Osteocyte (in vitro differentiated cells): ENCODE results near the gene FANCC. TPM values are rescaled to one million over a fixed set of nuclear protein-coding genes. Genes with fewer than 3 reads are reported as not detected.

Experiments
- DNase-seq: peaks from one replicate; pipeline ENCODE4 v3.0.0; 2021; ENCODE audit warnings: mixed read lengths; ENCODE audit not compliant: unreplicated experiment; ENCODE audit errors: extremely low spot score
- H3K27ac Mint-ChIP-seq: one replicate; pipeline ENCODE4 v1.8.0; 2021; ENCODE audit warnings: mild to moderate bottlenecking, mixed read lengths; ENCODE audit not compliant: unreplicated experiment
- H3K27me3 Mint-ChIP-seq: one replicate; pipeline ENCODE4 v1.8.0; 2021; ENCODE audit warnings: mixed read lengths; ENCODE audit not compliant: unreplicated experiment
- H3K36me3 Mint-ChIP-seq: one replicate; pipeline ENCODE4 v1.8.0; 2021; ENCODE audit warnings: mixed read lengths; ENCODE audit not compliant: unreplicated experiment
- H3K4me1 Mint-ChIP-seq: one replicate; pipeline ENCODE4 v1.8.0; 2021; ENCODE audit warnings: mixed read lengths; ENCODE audit not compliant: unreplicated experiment
- H3K4me3 Mint-ChIP-seq: one replicate; pipeline ENCODE4 v1.8.0; 2021; ENCODE audit warnings: mild to moderate bottlenecking, moderate library complexity, mixed read lengths; ENCODE audit not compliant: unreplicated experiment
- H3K9me3 Mint-ChIP-seq: one replicate; pipeline ENCODE4 v1.8.0; 2021; ENCODE audit warnings: mixed read lengths; ENCODE audit not compliant: unreplicated experiment
- CTCF ChIP-seq: fragments of 200-600 bp; sonication (generic); IDR thresholded peaks from 2 replicates; pipeline ENCODE4 v1.5.0; 2021; ENCODE audit warnings: antibody characterized with exemption, mild to moderate bottlenecking, moderate library complexity
- total RNA-seq: library from RNA; stranded (reverse); gene quantifications from 2 replicates; pipeline ENCODE4 v1.2.1, GENCODE V29; 2021

The FANCC gene
- total RNA-seq, 1 donor from 2014 or later: 12.3 TPM

- DNase-seq: no peak
- no peaks in the 10 kb centered on the region for H3K9me3 Mint-ChIP-seq
- no peak for TF ChIP-seq CTCF
- H3K36me3 Mint-ChIP-seq: no peaks in the 10 kb centered on the region
- H3K4me3 Mint-ChIP-seq: no peak overlapping the region
- no peaks in the 10 kb centered on the region for H3K27me3 Mint-ChIP-seq
- peak overlapping the region; percentile 90 for H3K27ac Mint-ChIP-seq
- peaks cover 22% of the 10 kb centered on the region for H3K4me1 Mint-ChIP-seq
Measured at GRCh38 chr9:95197692-95198271, 119.7 kb downstream of the FANCC start.

GRCh38 chr9:95193480-95193879 is 124.0 kb downstream of the FANCC start:
- no peak overlapping the region for H3K27ac Mint-ChIP-seq
- no peak for DNase-seq
- H3K4me3 Mint-ChIP-seq: no peak overlapping the region
- no peaks in the 10 kb centered on the region for H3K27me3 Mint-ChIP-seq
- no peaks in the 10 kb centered on the region for H3K9me3 Mint-ChIP-seq
- H3K4me1 Mint-ChIP-seq: peaks cover 46% of the 10 kb centered on the region
- no peak for TF ChIP-seq CTCF
- H3K36me3 Mint-ChIP-seq: peaks cover 4% of the 10 kb centered on the region

GRCh38 chr9:95193067-95193466 is 124.4 kb downstream of the FANCC start:
- Mint-ChIP-seq H3K9me3 (no peaks in the 10 kb centered on the region), H3K36me3 (peaks cover 4% of the 10 kb centered on the region), H3K27me3 (no peaks in the 10 kb centered on the region), H3K27ac (no peak overlapping the region), H3K4me1 (peaks cover 47% of the 10 kb centered on the region), H3K4me3 (no peak overlapping the region)
- TF ChIP-seq CTCF: peak; percentile 10
- no peak for DNase-seq

GRCh38 chr9:95192631-95193030 is 124.9 kb downstream of the FANCC start:
- Mint-ChIP-seq H3K9me3 (no peaks in the 10 kb centered on the region), H3K27me3 (no peaks in the 10 kb centered on the region), H3K36me3 (peaks cover 4% of the 10 kb centered on the region), H3K4me1 (peaks cover 47% of the 10 kb centered on the region), H3K4me3 (no peak overlapping the region), H3K27ac (no peak overlapping the region)
- no peak for DNase-seq
- no peak for TF ChIP-seq CTCF

GRCh38 chr9:95190413-95190812 is 127.1 kb downstream of the FANCC start:
- Mint-ChIP-seq H3K4me1 (peaks cover 40% of the 10 kb centered on the region), H3K4me3 (peak overlapping the region; percentile 43), H3K27me3 (no peaks in the 10 kb centered on the region), H3K36me3 (peaks cover 4% of the 10 kb centered on the region), H3K27ac (peak overlapping the region; percentile 93), H3K9me3 (no peaks in the 10 kb centered on the region)
- DNase-seq: no peak
- no peak for TF ChIP-seq CTCF
